Nucleus accumbens (tissue), 56 donors: Measurements from ENCODE around the gene SMS.

Experiments
- DNase-seq, 56 donors: peaks; one replicate each; lab custom pipeline; 2025; lab: John Stamatoyannopoulos, UW

SMS gene

DNA sequence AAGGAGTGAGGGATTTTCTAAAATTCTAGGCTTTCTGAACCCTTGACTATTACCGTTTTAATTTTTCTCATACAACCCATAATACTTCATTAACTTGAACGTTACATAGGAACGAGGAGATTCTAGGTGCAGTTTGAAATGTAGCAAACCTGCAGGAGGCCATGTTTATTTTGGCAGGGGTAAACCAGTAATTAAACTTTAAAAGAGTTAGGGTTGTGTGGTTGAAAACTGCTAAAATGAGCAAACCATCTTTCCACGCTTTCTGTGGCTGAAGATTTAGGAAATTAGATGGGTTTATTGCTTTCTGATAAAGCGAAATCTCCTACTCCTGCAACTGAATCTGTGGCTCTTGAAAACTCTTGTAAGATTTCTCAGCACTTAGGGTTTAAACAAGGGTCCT, 93.3 kb downstream of the SMS start:
- no peak for DNase-seq

DNA sequence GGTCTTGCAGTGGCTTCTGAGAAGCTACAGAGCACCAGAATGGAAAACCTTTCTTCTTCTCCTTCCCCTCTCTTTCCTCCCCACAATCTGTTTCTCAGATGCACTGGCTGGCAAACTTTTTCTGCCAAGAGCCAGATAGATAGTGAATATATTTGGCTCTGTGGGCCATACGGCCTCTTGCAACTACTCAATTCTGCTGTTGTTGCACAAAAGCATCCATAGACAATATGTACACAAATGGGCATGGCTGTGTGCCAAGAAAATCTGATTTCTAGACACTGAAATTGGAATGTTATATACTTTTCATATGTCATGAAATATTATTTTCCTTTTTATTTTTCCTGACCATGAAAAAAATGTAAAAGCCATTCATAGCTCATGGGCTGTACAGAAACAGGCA, 94.7 kb downstream of the SMS start:
- DNase-seq = no peak

DNA sequence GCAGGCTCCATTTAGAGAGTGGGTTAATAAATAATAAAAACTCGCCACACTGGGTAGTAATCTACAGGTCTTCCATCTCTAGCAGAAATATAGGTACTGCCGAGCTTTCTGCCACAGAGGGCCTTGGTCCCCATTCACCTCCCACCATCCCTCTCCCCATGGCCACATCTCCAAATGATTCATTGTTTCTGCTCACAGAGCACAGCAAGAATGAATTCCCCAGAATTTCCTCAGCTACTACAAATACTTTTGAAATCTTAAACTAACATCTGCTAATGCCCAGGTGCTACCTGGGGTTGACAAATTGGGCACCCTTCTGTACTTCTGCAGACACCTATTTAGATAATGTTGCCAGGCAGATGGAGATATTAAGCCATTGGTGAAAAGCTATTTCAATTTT, 96.7 kb downstream of the SMS start:
- no peak for DNase-seq

DNA sequence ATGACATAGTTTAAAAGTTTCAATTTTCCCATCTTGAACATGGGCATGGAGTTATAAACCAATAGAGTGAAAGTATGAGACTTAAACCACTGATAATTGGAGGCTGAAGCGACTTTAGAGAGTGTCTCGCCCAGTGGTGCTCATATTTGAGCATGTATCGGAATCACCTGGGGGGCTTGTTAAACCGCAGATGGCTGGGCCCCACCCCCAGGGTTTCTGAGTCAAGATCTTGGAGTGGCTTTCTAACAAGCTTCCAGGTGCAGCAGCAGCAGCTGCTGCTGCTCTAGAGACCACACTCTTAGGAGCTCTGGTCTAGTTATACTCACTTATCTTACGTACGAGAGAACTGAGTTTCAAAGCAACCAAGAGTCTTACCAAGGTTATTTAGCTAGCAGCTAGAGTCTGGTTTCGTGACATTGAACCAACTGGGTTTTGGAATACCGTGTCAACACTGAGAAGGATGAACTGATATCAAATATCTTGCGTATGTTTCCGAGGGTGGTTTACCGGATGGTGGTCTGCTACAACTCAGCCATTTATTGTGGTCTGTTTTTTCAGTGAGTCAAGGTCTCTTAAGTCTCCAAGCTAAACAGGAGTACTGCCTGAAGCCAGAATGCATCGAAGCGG, 97.5 kb downstream of the SMS start:
- DNase-seq = no peak

DNA sequence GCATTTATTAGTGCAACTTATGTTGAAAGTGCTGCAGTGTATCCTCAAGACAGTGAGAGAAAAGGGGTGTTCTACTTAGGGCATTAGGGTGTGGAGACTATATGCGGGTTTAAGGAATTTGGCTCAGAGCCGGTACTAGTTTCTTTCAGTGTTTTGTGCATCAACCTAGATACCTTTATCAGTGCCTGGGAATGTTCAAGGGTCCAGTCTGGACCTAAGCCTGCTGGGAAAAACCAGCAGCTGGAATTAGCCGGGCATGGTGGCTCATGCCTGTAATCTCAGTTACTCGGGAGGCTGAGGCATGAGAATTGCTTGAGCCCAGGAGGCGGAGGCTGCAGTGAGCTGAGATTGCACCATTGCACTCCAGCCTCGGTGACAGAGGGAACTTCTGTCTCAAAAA, 99.0 kb downstream of the SMS start:
- no peak for DNase-seq

DNA sequence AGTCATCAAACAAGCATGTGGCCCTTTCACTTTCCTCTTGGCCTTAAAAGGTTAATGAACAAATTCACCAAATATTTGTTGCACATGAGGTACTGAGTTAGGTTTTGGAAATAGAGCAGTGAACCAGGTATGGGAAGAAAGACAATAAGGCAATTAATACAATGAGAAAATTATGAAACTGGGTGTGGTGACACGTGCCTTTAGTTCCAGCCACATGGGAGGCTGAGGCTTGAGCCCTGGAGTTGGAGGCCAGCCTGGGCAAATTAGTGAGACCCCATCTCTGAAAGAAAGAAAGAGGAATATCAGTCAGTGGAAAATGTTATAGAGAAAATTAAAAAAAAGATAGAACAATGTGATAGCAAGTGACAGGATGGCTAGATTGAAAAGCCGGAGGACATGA, 99.7 kb downstream of the SMS start:
- no peak for DNase-seq

DNA sequence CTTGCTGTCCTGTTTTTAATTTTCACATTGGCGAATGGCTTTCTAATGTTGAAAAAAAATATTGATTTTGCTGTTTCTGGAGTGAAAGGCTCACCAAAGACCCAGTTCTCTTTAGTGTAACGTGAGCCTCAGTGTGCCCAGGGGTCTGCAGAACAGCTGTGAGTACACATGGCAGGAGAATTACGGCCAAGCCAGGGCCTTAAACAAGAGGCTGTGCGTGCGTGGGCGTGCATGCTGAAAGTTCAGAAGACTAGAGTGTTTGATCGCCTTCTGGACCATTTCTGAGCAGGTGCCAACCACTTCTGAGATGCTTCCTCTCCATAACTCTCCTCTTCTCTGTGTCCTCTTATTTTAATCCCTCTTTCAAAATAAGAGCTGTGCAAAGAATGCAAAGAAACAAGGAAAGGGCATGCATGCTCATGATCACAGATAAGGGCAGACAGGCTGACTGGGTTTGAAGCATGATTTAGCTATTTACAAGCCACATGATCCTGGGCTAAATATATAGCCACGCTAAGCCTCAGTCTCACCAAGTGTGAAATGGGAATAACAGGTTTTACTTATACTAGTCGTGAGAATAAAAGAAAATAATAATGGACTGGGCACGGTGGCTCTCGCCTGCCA, 101.5 kb downstream of the SMS start:
- no peak for DNase-seq

DNA sequence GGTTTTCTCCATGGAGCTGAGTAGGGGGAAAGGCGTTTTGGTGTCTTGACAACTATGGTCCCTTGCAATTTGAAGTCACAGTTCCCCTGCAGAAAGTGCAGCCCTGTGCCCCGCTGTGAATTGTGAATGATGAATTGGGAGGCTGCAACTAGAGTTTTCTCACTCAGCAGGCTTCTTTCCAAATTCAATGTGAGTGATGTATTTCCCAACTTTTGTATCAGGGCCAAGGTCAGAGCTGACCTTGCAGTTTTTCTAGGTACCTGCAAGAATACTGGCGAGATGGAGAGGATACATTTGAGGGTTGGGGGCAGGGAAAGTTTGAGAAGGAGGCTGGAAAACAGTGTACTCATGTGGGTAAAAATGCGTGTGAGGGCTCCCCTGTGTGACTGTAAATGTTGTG, 103.4 kb downstream of the SMS start:
- DNase-seq = no peak
